Dedifferentiated amniotic fluid mesenchymal stem cell (primary cell): Measurements from ENCODE around the gene CD72.
"Not testable (repeated sequence)": the region's sequence is repeated elsewhere in the genome, so short reads cannot be mapped to it uniquely, and the experiment has no call there.

Source experiments
- DNase-seq: peaks from one replicate; pipeline ENCODE4 v3.0.0-alpha.2; 2016; ENCODE audit errors: extremely low spot score

CD72 gene

GRCh38 chr9:35616681-35617459 lies 1.3 kb downstream of the CD72 start:
- peak; percentile 31 for DNase-seq

GRCh38 chr9:35615981-35616680 lies 2.1 kb downstream of the CD72 start:
- no peak for DNase-seq

GRCh38 chr9:35612843-35613242 lies 5.4 kb downstream of the CD72 start:
- no peak for DNase-seq

- not testable (repeated sequence) for DNase-seq
Measured at GRCh38 chr9:35612066-35612465, 6.1 kb downstream of the CD72 start.

- DNase-seq, result peak; percentile 22
Measured at GRCh38 chr9:35611230-35611797, 6.9 kb downstream of the CD72 start.

- DNase-seq, result no peak
Measured at GRCh38 chr9:35609820-35610163, 8.4 kb downstream of the CD72 start.

- DNase-seq, result no peak
Measured at GRCh38 chr9:35609001-35609819, 9.0 kb downstream of the CD72 start.

GRCh38 chr9:35608221-35608620 lies 10.0 kb downstream of the CD72 start:
- no peak for DNase-seq

GRCh38 chr9:35606726-35607125 lies 11.5 kb downstream of the CD72 start:
- DNase-seq, result no peak

GRCh38 chr9:35606138-35606504 lies 12.1 kb downstream of the CD72 start:
- DNase-seq, result no peak

- DNase-seq, result no peak
Measured at GRCh38 chr9:35605351-35606137, 12.7 kb downstream of the CD72 start.

- DNase-seq, result peak; percentile 37
Measured at GRCh38 chr9:35604578-35605350, 13.4 kb downstream of the CD72 start, which contains the start of gene TESK1. Gene TESK1 (plus strand): TSS chr9:35605262. CDS start chr9:35605620, 358 bp downstream.

- peak; percentile 99 for DNase-seq
Measured at GRCh38 chr9:35603986-35604577, 14.1 kb downstream of the CD72 start.

GRCh38 chr9:35603506-35603985 lies 14.7 kb downstream of the CD72 start:
- DNase-seq, result peak; percentile 61

GRCh38 chr9:35599763-35600604 lies 18.2 kb downstream of the CD72 start:
- DNase-seq, result no peak

GRCh38 chr9:35598866-35599590 lies 19.2 kb downstream of the CD72 start:
- DNase-seq, result no peak

GRCh38 chr9:35596907-35597306 lies 21.3 kb downstream of the CD72 start:
- not testable (repeated sequence) for DNase-seq

- no peak for DNase-seq
Measured at GRCh38 chr9:35594471-35594870, 23.7 kb downstream of the CD72 start.
